Gastrocnemius medialis (tissue), 4 donors: ENCODE results near the gene SLC24A3.

ENCODE experiments used
- POLR2A ChIP-seq, 2 donors: fragments of 450-650 bp; IDR thresholded peaks; one replicate each; pipeline ENCODE4 v1.6.1; 2017; ENCODE audit warnings: antibody characterized with exemption in 2 of 2, mild to moderate bottlenecking in 2 of 2, moderate library complexity in 2 of 2
- TF ChIP-seq, protein P1 (sequence below), 5 experiments: fragments of 450-650 bp in 3 of 5; fragments of 200-600 bp in 2 of 5; sonication (generic) in 2 of 5; IDR thresholded peaks in 4 of 5; conservative IDR thresholded peaks in 1 of 5; 1 replicate in 4 of 5; 2 replicates in 1 of 5; pipeline ENCODE4 v1.5.1; 2016 to 2019; ENCODE audit warnings: antibody characterized with exemption in 5 of 5, mild to moderate bottlenecking in 3 of 5, moderate library complexity in 3 of 5

DNA sequence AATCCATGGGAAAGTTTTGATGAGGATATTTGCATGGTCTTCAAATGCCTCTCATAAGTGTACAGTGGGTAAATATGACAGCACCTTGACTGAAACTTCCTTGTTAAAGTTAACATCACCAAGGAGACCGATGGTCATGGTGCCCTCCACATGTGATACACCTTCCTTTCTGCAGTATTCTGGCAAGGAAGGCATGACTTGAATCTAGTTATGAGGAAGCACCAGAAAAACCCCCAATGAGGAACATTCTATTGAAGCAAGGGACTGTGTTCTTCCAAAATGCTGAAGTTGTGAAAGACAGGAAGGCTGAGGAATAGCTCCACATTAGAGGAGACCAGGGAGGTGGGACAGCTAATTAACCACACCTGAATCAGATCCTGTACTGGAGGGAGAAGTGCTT lies 118.3 kb downstream of the SLC24A3 start:
- no peak for TF ChIP-seq POLR2A (IDR thresholded peaks at IDR 0.05)
- TF ChIP-seq, protein P1, sequence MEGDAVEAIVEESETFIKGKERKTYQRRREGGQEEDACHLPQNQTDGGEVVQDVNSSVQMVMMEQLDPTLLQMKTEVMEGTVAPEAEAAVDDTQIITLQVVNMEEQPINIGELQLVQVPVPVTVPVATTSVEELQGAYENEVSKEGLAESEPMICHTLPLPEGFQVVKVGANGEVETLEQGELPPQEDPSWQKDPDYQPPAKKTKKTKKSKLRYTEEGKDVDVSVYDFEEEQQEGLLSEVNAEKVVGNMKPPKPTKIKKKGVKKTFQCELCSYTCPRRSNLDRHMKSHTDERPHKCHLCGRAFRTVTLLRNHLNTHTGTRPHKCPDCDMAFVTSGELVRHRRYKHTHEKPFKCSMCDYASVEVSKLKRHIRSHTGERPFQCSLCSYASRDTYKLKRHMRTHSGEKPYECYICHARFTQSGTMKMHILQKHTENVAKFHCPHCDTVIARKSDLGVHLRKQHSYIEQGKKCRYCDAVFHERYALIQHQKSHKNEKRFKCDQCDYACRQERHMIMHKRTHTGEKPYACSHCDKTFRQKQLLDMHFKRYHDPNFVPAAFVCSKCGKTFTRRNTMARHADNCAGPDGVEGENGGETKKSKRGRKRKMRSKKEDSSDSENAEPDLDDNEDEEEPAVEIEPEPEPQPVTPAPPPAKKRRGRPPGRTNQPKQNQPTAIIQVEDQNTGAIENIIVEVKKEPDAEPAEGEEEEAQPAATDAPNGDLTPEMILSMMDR (IDR thresholded peaks at IDR 0.05 in 4 of 5, conservative IDR thresholded peaks at IDR 0.05 in 1 of 5): no peak
